Ishikawa (cell line): ENCODE measurements around the gene OR5H15.

Source experiments
- CEBPB ChIP-seq: IDR thresholded peaks from 2 replicates; pipeline ENCODE4 v1.6.1; 2012
- CREB1 ChIP-seq: IDR thresholded peaks from 2 replicates; pipeline ENCODE4 v1.6.1; 2012; ENCODE audit warnings: low read depth
- EGR1 ChIP-seq: IDR thresholded peaks from 2 replicates; pipeline ENCODE4 v1.6.1; 2012
- EP300 ChIP-seq: IDR thresholded peaks from 2 replicates; pipeline ENCODE4 v1.6.1; 2012; ENCODE audit warnings: borderline replicate concordance
- FOXM1 ChIP-seq: IDR thresholded peaks from 2 replicates; pipeline ENCODE4 v1.6.1; 2012; ENCODE audit warnings: low read depth, borderline replicate concordance
- MAX ChIP-seq: IDR thresholded peaks from 2 replicates; pipeline ENCODE4 v1.6.1; 2012
- NFIC ChIP-seq: IDR thresholded peaks from 2 replicates; pipeline ENCODE4 v1.6.1; 2012
- RAD21 ChIP-seq: IDR thresholded peaks from 2 replicates; pipeline ENCODE4 v1.6.1; 2012; ENCODE audit warnings: low read depth
- REST ChIP-seq: IDR thresholded peaks from 2 replicates; pipeline ENCODE4 v1.6.1; 2012; ENCODE audit warnings: low read depth, mild to moderate bottlenecking
- TAF1 ChIP-seq: IDR thresholded peaks from 2 replicates; pipeline ENCODE4 v1.6.1; 2012; ENCODE audit warnings: low read depth, mild to moderate bottlenecking
- TCF12 ChIP-seq: IDR thresholded peaks from 2 replicates; pipeline ENCODE4 v1.6.1; 2012; ENCODE audit warnings: low read depth
- TEAD4 ChIP-seq: IDR thresholded peaks from 2 replicates; pipeline ENCODE4 v1.6.1; 2012
- YY1 ChIP-seq: IDR thresholded peaks from 2 replicates; pipeline ENCODE4 v1.6.1; 2012; ENCODE audit warnings: low read depth

- TF ChIP-seq CEBPB (no peak), NFIC (no peak), RAD21 (no peak), EP300 (no peak), TCF12 (no peak), TAF1 (no peak), MAX (no peak), FOXM1 (no peak), YY1 (no peak), CREB1 (no peak), EGR1 (no peak), TEAD4 (no peak), REST (no peak)
These were observed 4.6 kb downstream of the OR5H15 start for GRCh38 chr3:98171071-98171470.
